ENCODE data around the gene NAT16. TPM values are rescaled to one million over a fixed set of nuclear protein-coding genes. Genes with fewer than 3 reads are reported as not detected.
"Not testable (repeated sequence)": the region's sequence is repeated elsewhere in the genome, so short reads cannot be mapped to it uniquely, and the experiment has no call there.

NAT16 gene
- total RNA-seq, 3 donors from 2014 or later = not detected

DNA sequence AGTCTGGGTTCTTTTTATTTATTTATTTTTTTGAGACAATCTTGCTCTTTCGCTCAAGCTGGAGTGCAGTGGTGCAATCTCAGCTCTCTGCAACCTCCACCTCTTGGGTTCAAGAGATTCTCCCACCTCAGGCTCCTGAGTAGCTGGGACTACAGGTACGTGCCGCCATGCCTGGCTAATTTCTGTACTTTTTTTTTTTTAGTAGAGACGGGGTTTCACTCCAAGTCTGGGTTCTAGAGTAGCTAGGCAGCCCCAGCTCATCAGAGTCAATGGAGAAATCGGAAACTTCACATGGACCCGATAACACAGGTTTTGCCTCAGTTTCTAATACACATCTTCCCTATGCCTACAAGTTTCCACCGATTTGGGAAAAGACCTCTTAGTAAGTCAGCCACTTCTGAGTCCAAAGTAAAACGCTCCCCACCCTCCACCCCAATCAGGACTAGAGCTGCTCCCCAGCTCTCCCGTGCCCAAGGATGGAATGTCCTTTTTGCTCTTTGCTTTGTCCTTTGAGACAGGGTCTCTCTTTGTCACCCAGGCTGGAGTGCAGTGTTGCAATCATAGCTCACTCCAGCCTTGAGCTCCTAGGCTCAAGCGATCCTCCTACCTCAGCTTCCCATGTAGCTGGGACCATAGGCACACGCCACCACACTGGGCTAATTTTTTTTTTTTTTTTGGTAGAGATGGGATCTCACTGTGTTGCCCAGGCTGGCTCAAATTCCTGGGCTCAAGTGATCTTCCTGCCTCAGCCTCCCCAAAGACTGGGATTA, 57.0 kb downstream of the NAT16 start:
- H3K4me3 ChIP-seq = no peak overlapping the region

DNA sequence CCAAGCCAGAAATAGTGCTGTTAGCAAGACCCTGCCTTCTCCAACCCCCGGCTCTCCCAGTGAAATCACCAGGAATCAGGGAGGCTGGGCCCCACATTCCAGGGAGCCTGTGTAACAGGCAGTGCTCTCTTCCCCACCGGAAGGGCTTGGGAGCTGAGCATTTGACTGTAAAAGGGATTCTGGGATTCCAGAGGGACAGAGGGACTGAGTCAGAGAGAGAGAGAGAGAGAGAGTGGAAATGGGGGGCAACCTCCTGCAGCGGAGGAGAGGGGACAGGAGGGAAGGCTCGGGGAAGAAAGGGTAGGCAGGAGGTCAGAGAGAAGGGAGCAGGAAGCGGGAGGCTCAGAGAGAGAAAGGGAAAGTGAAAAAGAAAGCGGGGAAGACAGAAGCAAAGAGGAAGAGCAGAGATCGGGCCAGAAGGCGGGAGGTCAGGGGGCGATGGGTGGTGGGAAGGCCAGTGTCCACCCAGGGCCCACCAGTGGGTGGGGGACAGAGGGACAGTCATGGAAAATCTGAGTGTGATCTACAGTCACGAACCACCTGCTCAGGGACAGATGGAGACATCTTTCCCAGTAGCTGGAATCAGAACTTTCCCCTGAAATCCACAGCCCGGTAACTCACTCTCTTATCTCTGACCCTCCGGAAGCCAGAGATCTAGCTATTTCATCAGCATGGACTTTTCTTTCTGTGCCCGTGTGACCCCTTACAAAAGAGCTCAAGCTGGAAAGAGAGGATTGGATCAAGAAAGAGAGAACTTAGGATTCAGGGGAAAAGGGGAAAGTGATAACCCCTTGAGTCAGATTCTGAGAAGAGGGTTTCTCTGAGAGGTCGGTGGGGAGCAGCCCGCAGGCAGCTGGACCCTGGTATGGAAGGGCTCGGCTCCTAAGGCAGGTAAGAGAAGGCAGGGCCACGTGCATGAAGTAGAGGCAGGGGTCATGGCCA, 57.8 kb downstream of the NAT16 start:
- peak; percentile 41 to 60 (median 54) for DNase-seq
- Histone ChIP-seq H3K36me3 (ENCODE audit: low read depth) (no peaks in the 10 kb centered on the region), H3K4me3 (no peak overlapping the region), H3K4me1 (ENCODE audit: low read depth) (no peaks in the 10 kb centered on the region), H3K9me3 (no peaks in the 10 kb centered on the region)
- TF ChIP-seq, protein P1, sequence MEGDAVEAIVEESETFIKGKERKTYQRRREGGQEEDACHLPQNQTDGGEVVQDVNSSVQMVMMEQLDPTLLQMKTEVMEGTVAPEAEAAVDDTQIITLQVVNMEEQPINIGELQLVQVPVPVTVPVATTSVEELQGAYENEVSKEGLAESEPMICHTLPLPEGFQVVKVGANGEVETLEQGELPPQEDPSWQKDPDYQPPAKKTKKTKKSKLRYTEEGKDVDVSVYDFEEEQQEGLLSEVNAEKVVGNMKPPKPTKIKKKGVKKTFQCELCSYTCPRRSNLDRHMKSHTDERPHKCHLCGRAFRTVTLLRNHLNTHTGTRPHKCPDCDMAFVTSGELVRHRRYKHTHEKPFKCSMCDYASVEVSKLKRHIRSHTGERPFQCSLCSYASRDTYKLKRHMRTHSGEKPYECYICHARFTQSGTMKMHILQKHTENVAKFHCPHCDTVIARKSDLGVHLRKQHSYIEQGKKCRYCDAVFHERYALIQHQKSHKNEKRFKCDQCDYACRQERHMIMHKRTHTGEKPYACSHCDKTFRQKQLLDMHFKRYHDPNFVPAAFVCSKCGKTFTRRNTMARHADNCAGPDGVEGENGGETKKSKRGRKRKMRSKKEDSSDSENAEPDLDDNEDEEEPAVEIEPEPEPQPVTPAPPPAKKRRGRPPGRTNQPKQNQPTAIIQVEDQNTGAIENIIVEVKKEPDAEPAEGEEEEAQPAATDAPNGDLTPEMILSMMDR (IDR thresholded peaks at IDR 0.05) = no peak
- peak; percentile 65 for ATAC-seq
- intact Hi-C loops (cut with DNase I, micrococcal nuclease) = no loop called here

More for the DNA sequence above, 57.0 kb downstream of the NAT16 start:
- TF ChIP-seq, protein P1 (IDR thresholded peaks at IDR 0.05) = no peak
- DNase-seq (no peak), ATAC-seq (no peak)
- intact Hi-C loops (cut with DNase I, micrococcal nuclease) = no loop called here
- H3K9me3 ChIP-seq = no peaks in the 10 kb centered on the region
- H3K36me3 ChIP-seq (ENCODE audit: low read depth) = no peaks in the 10 kb centered on the region
- no peaks in the 10 kb centered on the region for H3K4me1 ChIP-seq (ENCODE audit: low read depth)

DNA sequence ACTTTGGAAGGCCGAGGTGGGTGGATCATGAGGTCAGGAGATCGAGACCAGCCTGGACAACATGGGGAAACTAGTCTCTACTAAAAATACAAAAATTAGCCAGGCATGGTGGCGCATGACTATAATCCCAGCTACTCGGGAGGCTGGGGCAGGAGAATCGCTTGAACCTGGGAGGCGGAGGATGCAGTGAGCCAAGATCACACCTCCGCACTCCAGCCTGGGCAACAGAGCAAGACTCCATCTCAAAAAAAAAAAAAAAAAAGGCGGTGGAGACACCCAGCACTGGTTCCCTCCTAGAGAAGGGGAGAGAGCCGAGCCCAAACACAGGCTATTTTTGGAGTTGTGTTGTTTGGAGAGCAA, 58.5 kb downstream of the NAT16 start:
- intact Hi-C loops (cut with DNase I, micrococcal nuclease); DNase-seq; H3K4me3 ChIP-seq; H3K36me3 ChIP-seq (ENCODE audit: low read depth); ATAC-seq; H3K9me3 ChIP-seq; H3K4me1 ChIP-seq (ENCODE audit: low read depth): not testable (repeated sequence)

Small RNA genes lying within 50 kb of the gene (microRNA-seq; reads per million reads assigned to microRNA genes)
- gene MIR4653 = not detected

Other genes starting within 250 kb of the NAT16 start
- 100 to 1,000 TPM in 2 of 3 donors, 10 to 100 TPM in 1; 57.6 to 184 (median 105) TPM for gene MUC3A, start 230.8 kb downstream of the NAT16 start, total RNA-seq
- gene MUC12, start 210.7 kb downstream of the NAT16 start, total RNA-seq = 100 to 1,000 TPM; 357 to 848 (median 814) TPM
- gene MUC17, start 160.2 kb downstream of the NAT16 start, total RNA-seq = 10 to 100 TPM; 12.4 to 28.4 (median 22.2) TPM
- gene TRIM56, start 94.8 kb downstream of the NAT16 start, total RNA-seq = 10 to 100 TPM; 47.9 to 55.3 (median 53.9) TPM
- 1 to 10 TPM in 2 of 3 donors, under 1 TPM in 1; 0.55 to 2.9 (median 1.6) TPM for gene SERPINE1, start 53.2 kb downstream of the NAT16 start, total RNA-seq
- 10 to 100 TPM; 32.3 to 83.6 (median 63.9) TPM for gene AP1S1, start 25.8 kb downstream of the NAT16 start, total RNA-seq
- gene VGF, start 14.7 kb downstream of the NAT16 start, total RNA-seq = under 1 TPM; 0.38 to 0.84 (median 0.46) TPM
- gene MOGAT3, start 20.7 kb upstream of the NAT16 start, total RNA-seq = 10 to 100 TPM; 27.9 to 66.2 (median 58.3) TPM
- gene PLOD3, start 37.3 kb upstream of the NAT16 start, total RNA-seq = 10 to 100 TPM; 72.9 to 91.8 (median 87.2) TPM
- gene ZNHIT1, start 37.9 kb upstream of the NAT16 start, total RNA-seq = 10 to 100 TPM; 58.7 to 97.0 (median 79.0) TPM
- gene CLDN15, start 57.5 kb upstream of the NAT16 start, total RNA-seq = 10 to 100 TPM; 14.6 to 23.7 (median 15.9) TPM
- gene FIS1, start 64.8 kb upstream of the NAT16 start, total RNA-seq = 100 to 1,000 TPM; 131 to 168 (median 134) TPM
- gene IFT22, start 141.5 kb upstream of the NAT16 start, total RNA-seq = 10 to 100 TPM in 1 of 3 donors, 1 to 10 TPM in 2; 5.0 to 23.5 (median 5.5) TPM
- gene COL26A1, start 182.6 kb upstream of the NAT16 start, total RNA-seq = not detected

Measured in mucosa of descending colon (tissue), 3 donors.